Measurements from ENCODE around the gene HNRNPH1.

GRCh38 chr5:179616002-179616594, 7.4 kb downstream of the HNRNPH1 start:
- no peak for TF ChIP-seq POLR2A (IDR thresholded peaks at IDR 0.05)
- no peak for TF ChIP-seq CTCF (IDR thresholded peaks at IDR 0.05)
